ENCODE data around the gene SP4. TPM values are rescaled to one million over a fixed set of nuclear protein-coding genes. Genes with fewer than 3 reads are reported as not detected.

Gene SP4
- total RNA-seq, 2 donors from 2014 or later = 12.7 to 16.8 TPM

- H3K27ac Mint-ChIP-seq = no peak overlapping the region
- H3K27ac ChIP-seq (ENCODE audit: low read depth, low read length) = no peak overlapping the region
- H3K4me3 Mint-ChIP-seq = no peak overlapping the region
- peaks cover 61% of the 10 kb centered on the region for H3K27me3 Mint-ChIP-seq (ENCODE audit: insufficient read depth)
- no peak overlapping the region for H3K4me3 ChIP-seq (ENCODE audit: low read length)
- peaks cover 17% of the 10 kb centered on the region for H3K9me3 Mint-ChIP-seq
- no peaks in the 10 kb centered on the region for H3K36me3 ChIP-seq (ENCODE audit: control insufficient read depth, insufficient read depth, low read length)
- no peaks in the 10 kb centered on the region for H3K4me1 ChIP-seq (ENCODE audit: control insufficient read depth, insufficient read depth, low read length)
- DNase-seq = no peak
- no peaks in the 10 kb centered on the region for H3K9me3 ChIP-seq (ENCODE audit: control insufficient read depth, low read length)
- H3K27me3 ChIP-seq (ENCODE audit: control insufficient read depth, insufficient read depth, low read length, poor library complexity, severe bottlenecking) = peaks cover 40% of the 10 kb centered on the region
- peaks cover 3% of the 10 kb centered on the region for H3K36me3 Mint-ChIP-seq (ENCODE audit: low read depth)
- H3K4me1 Mint-ChIP-seq = peaks cover under 1% of the 10 kb centered on the region
- 88 to 97% methylated on average over 1 to 3 of the region's 3 CpGs for WGBS, 2 experiments (ENCODE audit: insufficient coverage in 1 of 2, insufficient read length in 1 of 2)
- H3K9ac ChIP-seq (ENCODE audit: extremely low read depth, low read length, poor library complexity, severe bottlenecking) = no peak overlapping the region
- TF ChIP-seq CTCF (conservative IDR thresholded peaks at IDR 0.05) = no peak
Observed at GRCh38 chr7:21538936-21539495, 111.1 kb downstream of the SP4 start.

GRCh38 chr7:21542891-21543527, 115.1 kb downstream of the SP4 start, which contains the start of gene DNAH11:
DNAH11 (plus strand) TSS chr7:21543039; CDS start chr7:21543246, 207 bp downstream.
- Mint-ChIP-seq H3K4me3 (peak within 1 kb of the TSS; percentile 63), H3K36me3 (ENCODE audit: low read depth) (no peaks in the 10 kb centered on the region), H3K27me3 (ENCODE audit: insufficient read depth) (peaks cover 71% of the 10 kb centered on the region), H3K4me1 (peaks cover 6% of the 10 kb centered on the region), H3K27ac (no peak within 1 kb of the TSS), H3K9me3 (no peaks in the 10 kb centered on the region)
- Histone ChIP-seq H3K27ac (ENCODE audit: low read depth, low read length) (no peak within 1 kb of the TSS), H3K4me1 (ENCODE audit: control insufficient read depth, insufficient read depth, low read length) (no peaks in the 10 kb centered on the region), H3K9me3 (ENCODE audit: control insufficient read depth, low read length) (no peaks in the 10 kb centered on the region), H3K9ac (ENCODE audit: extremely low read depth, low read length, poor library complexity, severe bottlenecking) (no peak within 1 kb of the TSS), H3K36me3 (ENCODE audit: control insufficient read depth, insufficient read depth, low read length) (no peaks in the 10 kb centered on the region), H3K27me3 (ENCODE audit: control insufficient read depth, insufficient read depth, low read length, poor library complexity, severe bottlenecking) (peaks cover 72% of the 10 kb centered on the region), H3K4me3 (ENCODE audit: low read length) (peak within 1 kb of the TSS; percentile 77)
- 1% methylated on average over 16 to 66 of the region's 66 CpGs for WGBS, 2 experiments (ENCODE audit: insufficient coverage in 1 of 2, insufficient read length in 1 of 2)
- no peak for TF ChIP-seq CTCF (conservative IDR thresholded peaks at IDR 0.05)
- DNase-seq = peak; percentile 93

- Mint-ChIP-seq H3K4me1 (peaks cover 6% of the 10 kb centered on the region), H3K27ac (no peak overlapping the region), H3K4me3 (peak overlapping the region; percentile 63), H3K36me3 (ENCODE audit: low read depth) (no peaks in the 10 kb centered on the region), H3K9me3 (no peaks in the 10 kb centered on the region), H3K27me3 (ENCODE audit: insufficient read depth) (peaks cover 71% of the 10 kb centered on the region)
- TF ChIP-seq CTCF (conservative IDR thresholded peaks at IDR 0.05) = no peak
- Histone ChIP-seq H3K9ac (ENCODE audit: extremely low read depth, low read length, poor library complexity, severe bottlenecking) (no peak overlapping the region), H3K4me1 (ENCODE audit: control insufficient read depth, insufficient read depth, low read length) (no peaks in the 10 kb centered on the region), H3K9me3 (ENCODE audit: control insufficient read depth, low read length) (no peaks in the 10 kb centered on the region), H3K27me3 (ENCODE audit: control insufficient read depth, insufficient read depth, low read length, poor library complexity, severe bottlenecking) (peaks cover 72% of the 10 kb centered on the region), H3K27ac (ENCODE audit: low read depth, low read length) (no peak overlapping the region), H3K4me3 (ENCODE audit: low read length) (peak overlapping the region; percentile 77), H3K36me3 (ENCODE audit: control insufficient read depth, insufficient read depth, low read length) (no peaks in the 10 kb centered on the region)
- 14 to 23% methylated on average over 11 to 31 of the region's 31 CpGs for WGBS, 2 experiments (ENCODE audit: insufficient coverage in 1 of 2, insufficient read length in 1 of 2)
- no peak for DNase-seq
Observed at GRCh38 chr7:21543528-21544302, 115.8 kb downstream of the SP4 start.
